Mesendoderm (in vitro differentiated cells): ENCODE data around the gene MGMT.
A peak's percentile ranks its signal among the peaks of the same experiment; 100 is the strongest.

Source experiments
- DNase-seq: peaks from one replicate; pipeline ENCODE4 v3.0.0; 2013
- H2AK5ac ChIP-seq: 2 replicates; pipeline ENCODE4 v1.6.1; 2013; ENCODE audit warnings: low read length, inconsistent platforms
- H2BK120ac ChIP-seq: 2 replicates; pipeline ENCODE4 v1.6.1; 2013; ENCODE audit warnings: low read depth, mild to moderate bottlenecking, low read length, moderate library complexity, mixed read lengths
- H2BK15ac ChIP-seq: replicated peaks from 2 replicates; pipeline ENCODE4 v1.6.1; 2013; ENCODE audit warnings: low read depth, mild to moderate bottlenecking, moderate library complexity
- H2BK5ac ChIP-seq: 2 replicates; pipeline ENCODE4 v1.6.1; 2013; ENCODE audit warnings: low read length, inconsistent platforms
- H3K18ac ChIP-seq: 2 replicates; pipeline ENCODE4 v1.6.1; 2013; ENCODE audit warnings: mild to moderate bottlenecking, low read length, mixed read lengths
- H3K23ac ChIP-seq: one replicate; pipeline ENCODE4 v1.6.1; 2013; ENCODE audit warnings: low read length
- H3K27ac ChIP-seq: 2 replicates; pipeline ENCODE4 v1.5.1; 2013; ENCODE audit warnings: low read depth, mild to moderate bottlenecking, inconsistent platforms, low read length, moderate library complexity
- H3K27me3 ChIP-seq: 2 replicates; pipeline ENCODE4 v1.6.1; 2013; ENCODE audit warnings: low read length, control low read depth, mild to moderate bottlenecking, inconsistent platforms; ENCODE audit not compliant: insufficient read depth, poor library complexity
- H3K36me3 ChIP-seq: 2 replicates; pipeline ENCODE4 v1.6.1; 2013; ENCODE audit warnings: low read length, inconsistent platforms; ENCODE audit not compliant: control insufficient read depth, insufficient read depth
- H3K4ac ChIP-seq: one replicate; pipeline ENCODE4 v1.6.1; 2013; ENCODE audit warnings: low read depth, mild to moderate bottlenecking, low read length, moderate library complexity
- H3K4me1 ChIP-seq: 2 replicates; pipeline ENCODE4 v1.6.1; 2013; ENCODE audit warnings: low read depth, low read length, inconsistent platforms; ENCODE audit not compliant: control insufficient read depth
- H3K4me2 ChIP-seq: 2 replicates; pipeline ENCODE4 v1.6.1; 2013; ENCODE audit warnings: low read length
- H3K4me3 ChIP-seq: 2 replicates; pipeline ENCODE4 v1.5.1; 2013; ENCODE audit warnings: mild to moderate bottlenecking, low read length
- H3K56ac ChIP-seq: one replicate; pipeline ENCODE4 v1.6.1; 2013; ENCODE audit warnings: low read length
- H3K79me1 ChIP-seq: 2 replicates; pipeline ENCODE4 v1.6.1; 2013; ENCODE audit warnings: low read length, inconsistent platforms
- H3K79me2 ChIP-seq: 2 replicates; pipeline ENCODE4 v1.6.1; 2013; ENCODE audit warnings: mild to moderate bottlenecking, low read length; ENCODE audit not compliant: control insufficient read depth, insufficient read depth
- H3K9ac ChIP-seq: 2 replicates; pipeline ENCODE4 v1.6.1; 2013; ENCODE audit warnings: low read length, inconsistent platforms
- H4K5ac ChIP-seq: one replicate; pipeline ENCODE4 v1.6.1; 2013; ENCODE audit warnings: low read length
- H4K8ac ChIP-seq: one replicate; pipeline ENCODE4 v1.6.1; 2013; ENCODE audit warnings: low read depth, mild to moderate bottlenecking, control low read depth, low read length, moderate library complexity
- WGBS: extraction: QIAGEN DNeasy Blood & Tissue Kit; methylation state at CpG from one replicate; pipeline ENCODE4 v1.1.7; 2013; ENCODE audit warnings: low lambda C conversion rate, missing lambda C conversion rate; ENCODE audit not compliant: insufficient coverage; ENCODE audit errors: extremely low coverage; 5-methylcytosine and 5-hydroxymethylcytosine counted together

Gene MGMT

DNA sequence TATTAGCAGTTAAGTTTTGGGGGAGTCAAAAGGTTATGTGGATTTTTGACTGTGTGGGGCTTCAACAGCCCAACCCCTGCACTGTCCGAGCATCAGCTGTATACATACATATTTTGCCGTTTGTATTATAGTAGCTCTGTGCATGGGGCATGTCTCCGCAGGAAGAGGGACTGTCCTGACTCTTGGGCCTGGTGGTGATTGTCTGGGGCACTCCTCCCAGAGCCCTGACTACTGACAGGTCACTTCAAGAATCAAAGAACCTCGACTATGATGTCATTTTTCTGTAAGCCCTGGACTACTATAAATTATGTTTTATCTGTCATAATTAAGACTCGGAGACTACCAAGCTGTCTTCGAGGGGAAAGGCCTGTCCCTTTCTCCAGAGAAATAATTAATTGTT is 51.8 kb downstream of the MGMT start:
- Histone ChIP-seq H3K79me2 (no peaks in the 10 kb centered on the region), H2AK5ac (no peak overlapping the region), H3K27me3 (no peaks in the 10 kb centered on the region), H3K56ac (no peak overlapping the region), H3K4me1 (peaks cover 2% of the 10 kb centered on the region), H3K4me2 (no peak overlapping the region), H3K4me3 (no peak overlapping the region), H4K5ac (no peak overlapping the region), H2BK5ac (no peak overlapping the region), H3K9ac (no peak overlapping the region), H3K23ac (no peak overlapping the region), H2BK120ac (no peak overlapping the region), H4K8ac (no peak overlapping the region), H3K4ac (no peak overlapping the region), H3K36me3 (no peaks in the 10 kb centered on the region), H3K27ac (no peak overlapping the region), H3K18ac (no peak overlapping the region), H2BK15ac (no peak overlapping the region), H3K79me1 (no peaks in the 10 kb centered on the region)
- WGBS: no CpG with 5 or more reads among the region's 6 CpGs
- no peak for DNase-seq

GRCh38 chr10:129520440-129521080 is 53.5 kb downstream of the MGMT start:
- no peak overlapping the region for H3K4ac ChIP-seq
- H3K27me3 ChIP-seq: no peaks in the 10 kb centered on the region
- no peaks in the 10 kb centered on the region for H3K79me1 ChIP-seq
- H3K79me2 ChIP-seq: no peaks in the 10 kb centered on the region
- whole genome bisulfite sequencing: no CpG with 5 or more reads among the region's 26 CpGs
- no peak overlapping the region for H2BK5ac ChIP-seq
- H3K18ac ChIP-seq: no peak overlapping the region
- DNase-seq: no peak
- no peak overlapping the region for H3K23ac ChIP-seq
- no peak overlapping the region for H3K4me3 ChIP-seq
- H3K4me1 ChIP-seq: peaks cover 2% of the 10 kb centered on the region
- no peak overlapping the region for H2BK15ac ChIP-seq
- H3K36me3 ChIP-seq: no peaks in the 10 kb centered on the region
- H2BK120ac ChIP-seq: no peak overlapping the region
- no peak overlapping the region for H4K8ac ChIP-seq
- no peak overlapping the region for H3K9ac ChIP-seq
- H3K4me2 ChIP-seq: no peak overlapping the region
- H2AK5ac ChIP-seq: no peak overlapping the region
- H3K27ac ChIP-seq: no peak overlapping the region
- H4K5ac ChIP-seq: no peak overlapping the region
- H3K56ac ChIP-seq: no peak overlapping the region

DNA sequence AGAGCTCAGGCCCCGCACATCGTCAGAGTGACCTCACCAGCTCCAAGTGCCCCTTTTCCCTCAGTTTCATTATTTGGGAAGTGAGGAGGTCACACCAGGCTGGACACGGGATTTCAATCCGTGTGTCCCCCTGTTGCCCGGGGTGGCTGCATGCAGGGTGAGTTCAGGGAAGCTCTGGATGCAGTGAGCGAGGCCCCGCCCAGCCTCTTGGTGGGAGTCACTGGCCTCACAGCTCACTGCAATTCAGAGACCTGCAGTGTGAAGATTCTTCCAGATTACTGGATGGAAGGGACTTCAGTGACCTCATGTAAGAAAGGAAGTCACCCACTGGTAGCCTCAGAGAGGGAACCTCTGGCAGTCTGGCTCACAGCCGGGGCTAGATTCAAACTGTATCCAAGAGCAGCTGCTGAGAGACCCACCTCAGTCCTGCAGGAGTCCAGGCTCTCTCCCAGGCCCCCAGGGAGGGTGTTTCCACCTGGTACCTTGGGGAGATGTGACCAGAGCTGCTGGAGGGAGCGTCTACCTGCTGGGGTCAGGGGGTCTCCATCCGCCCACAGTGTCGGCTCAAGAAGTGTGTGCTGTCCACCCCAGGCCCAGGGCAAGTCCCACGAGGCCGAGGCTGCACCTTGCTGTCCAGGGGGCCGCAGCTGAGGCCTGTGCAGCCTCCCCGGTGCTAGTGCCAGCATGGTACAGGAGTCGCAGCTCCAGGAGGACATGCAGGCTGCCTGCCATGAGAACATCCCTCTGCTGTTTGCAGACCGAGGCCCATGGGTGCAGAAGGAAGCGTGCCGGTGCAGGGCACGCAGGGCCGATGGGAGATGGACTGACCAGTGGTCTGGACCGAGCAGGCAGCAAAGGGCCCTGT is 54.4 kb downstream of the MGMT start:
- H3K18ac ChIP-seq: no peak overlapping the region
- H3K4ac ChIP-seq: no peak overlapping the region
- H2BK120ac ChIP-seq: no peak overlapping the region
- H2BK5ac ChIP-seq: no peak overlapping the region
- no peak overlapping the region for H3K23ac ChIP-seq
- H3K56ac ChIP-seq: peak overlapping the region; percentile 28
- H3K79me1 ChIP-seq: no peaks in the 10 kb centered on the region
- H4K8ac ChIP-seq: no peak overlapping the region
- no peaks in the 10 kb centered on the region for H3K27me3 ChIP-seq
- H4K5ac ChIP-seq: no peak overlapping the region
- no peak overlapping the region for H2AK5ac ChIP-seq
- H3K4me1 ChIP-seq: peaks cover 2% of the 10 kb centered on the region
- no peaks in the 10 kb centered on the region for H3K79me2 ChIP-seq
- peak; percentile 74 for DNase-seq
- no peak overlapping the region for H2BK15ac ChIP-seq
- no CpG with 5 or more reads among the region's 22 CpGs for WGBS
- H3K4me3 ChIP-seq: no peak overlapping the region
- no peak overlapping the region for H3K9ac ChIP-seq
- H3K27ac ChIP-seq: no peak overlapping the region
- no peak overlapping the region for H3K4me2 ChIP-seq
- no peaks in the 10 kb centered on the region for H3K36me3 ChIP-seq

- H3K56ac ChIP-seq: peak overlapping the region; percentile 28
- H3K79me2 ChIP-seq: no peaks in the 10 kb centered on the region
- no peaks in the 10 kb centered on the region for H3K79me1 ChIP-seq
- H3K36me3 ChIP-seq: no peaks in the 10 kb centered on the region
- H3K4me2 ChIP-seq: no peak overlapping the region
- H4K8ac ChIP-seq: no peak overlapping the region
- no peak overlapping the region for H3K18ac ChIP-seq
- no CpG with 5 or more reads among the region's 7 CpGs for WGBS
- H2AK5ac ChIP-seq: no peak overlapping the region
- H2BK120ac ChIP-seq: no peak overlapping the region
- H2BK5ac ChIP-seq: no peak overlapping the region
- no peak overlapping the region for H3K23ac ChIP-seq
- peaks cover 2% of the 10 kb centered on the region for H3K4me1 ChIP-seq
- no peak overlapping the region for H3K4ac ChIP-seq
- H3K27me3 ChIP-seq: no peaks in the 10 kb centered on the region
- no peak overlapping the region for H3K27ac ChIP-seq
- no peak overlapping the region for H4K5ac ChIP-seq
- H3K4me3 ChIP-seq: no peak overlapping the region
- DNase-seq: peak; percentile 75
- H2BK15ac ChIP-seq: no peak overlapping the region
- no peak overlapping the region for H3K9ac ChIP-seq
Observed at GRCh38 chr10:129522041-129522585, 55.1 kb downstream of the MGMT start.

DNA sequence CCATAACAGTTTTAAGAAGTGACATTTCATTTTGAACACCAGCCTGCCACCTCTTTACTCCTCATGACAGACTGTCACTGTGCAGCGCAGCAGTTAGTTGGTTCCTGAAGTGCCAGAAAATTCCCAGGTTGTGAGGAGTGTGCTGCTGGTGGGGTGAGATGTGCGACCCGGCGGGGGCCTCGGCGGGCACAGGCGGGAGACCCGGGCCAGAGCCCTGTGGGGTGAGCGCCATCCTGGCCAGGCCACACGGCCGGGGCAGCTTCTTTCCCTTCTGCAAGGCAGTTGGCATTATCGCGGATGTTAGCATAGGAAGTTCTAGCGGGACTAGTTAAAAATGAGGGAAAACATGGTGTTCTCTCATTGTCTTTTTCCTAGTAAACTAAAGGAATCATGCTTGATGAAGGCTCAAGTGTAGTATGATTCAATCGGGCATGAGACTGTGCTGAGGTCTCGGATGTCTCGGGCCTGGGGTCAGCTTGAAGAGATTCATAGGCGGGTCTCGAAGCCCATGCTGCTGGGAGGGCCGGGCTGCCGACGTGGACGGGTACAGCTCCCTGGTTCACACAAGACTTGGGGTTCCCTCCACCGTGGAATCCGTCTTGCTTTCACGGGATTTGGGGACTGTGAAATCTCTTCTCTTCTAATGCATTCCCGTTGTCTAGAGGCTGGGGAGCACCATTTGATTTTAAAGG is 56.1 kb downstream of the MGMT start:
- Histone ChIP-seq H3K23ac (no peak overlapping the region), H2BK5ac (no peak overlapping the region), H2BK15ac (no peak overlapping the region), H4K5ac (no peak overlapping the region), H3K4me2 (no peak overlapping the region), H3K4me3 (no peak overlapping the region), H3K4me1 (peaks cover 2% of the 10 kb centered on the region), H3K56ac (no peak overlapping the region), H3K27me3 (no peaks in the 10 kb centered on the region), H3K9ac (no peak overlapping the region), H4K8ac (no peak overlapping the region), H3K79me1 (no peaks in the 10 kb centered on the region), H2AK5ac (no peak overlapping the region), H3K27ac (no peak overlapping the region), H2BK120ac (no peak overlapping the region), H3K4ac (no peak overlapping the region), H3K18ac (no peak overlapping the region), H3K36me3 (no peaks in the 10 kb centered on the region), H3K79me2 (no peaks in the 10 kb centered on the region)
- no CpG with 5 or more reads among the region's 27 CpGs for whole genome bisulfite sequencing
- DNase-seq: no peak
